ENCODE results near the gene TBC1D30. TPM values are rescaled to one million over a fixed set of nuclear protein-coding genes. Genes with fewer than 3 reads are reported as not detected.

The TBC1D30 gene, protein sequence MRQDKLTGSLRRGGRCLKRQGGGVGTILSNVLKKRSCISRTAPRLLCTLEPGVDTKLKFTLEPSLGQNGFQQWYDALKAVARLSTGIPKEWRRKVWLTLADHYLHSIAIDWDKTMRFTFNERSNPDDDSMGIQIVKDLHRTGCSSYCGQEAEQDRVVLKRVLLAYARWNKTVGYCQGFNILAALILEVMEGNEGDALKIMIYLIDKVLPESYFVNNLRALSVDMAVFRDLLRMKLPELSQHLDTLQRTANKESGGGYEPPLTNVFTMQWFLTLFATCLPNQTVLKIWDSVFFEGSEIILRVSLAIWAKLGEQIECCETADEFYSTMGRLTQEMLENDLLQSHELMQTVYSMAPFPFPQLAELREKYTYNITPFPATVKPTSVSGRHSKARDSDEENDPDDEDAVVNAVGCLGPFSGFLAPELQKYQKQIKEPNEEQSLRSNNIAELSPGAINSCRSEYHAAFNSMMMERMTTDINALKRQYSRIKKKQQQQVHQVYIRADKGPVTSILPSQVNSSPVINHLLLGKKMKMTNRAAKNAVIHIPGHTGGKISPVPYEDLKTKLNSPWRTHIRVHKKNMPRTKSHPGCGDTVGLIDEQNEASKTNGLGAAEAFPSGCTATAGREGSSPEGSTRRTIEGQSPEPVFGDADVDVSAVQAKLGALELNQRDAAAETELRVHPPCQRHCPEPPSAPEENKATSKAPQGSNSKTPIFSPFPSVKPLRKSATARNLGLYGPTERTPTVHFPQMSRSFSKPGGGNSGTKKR
- total RNA-seq: 0.30 and 0.42 TPM in 2 replicates

DNA sequence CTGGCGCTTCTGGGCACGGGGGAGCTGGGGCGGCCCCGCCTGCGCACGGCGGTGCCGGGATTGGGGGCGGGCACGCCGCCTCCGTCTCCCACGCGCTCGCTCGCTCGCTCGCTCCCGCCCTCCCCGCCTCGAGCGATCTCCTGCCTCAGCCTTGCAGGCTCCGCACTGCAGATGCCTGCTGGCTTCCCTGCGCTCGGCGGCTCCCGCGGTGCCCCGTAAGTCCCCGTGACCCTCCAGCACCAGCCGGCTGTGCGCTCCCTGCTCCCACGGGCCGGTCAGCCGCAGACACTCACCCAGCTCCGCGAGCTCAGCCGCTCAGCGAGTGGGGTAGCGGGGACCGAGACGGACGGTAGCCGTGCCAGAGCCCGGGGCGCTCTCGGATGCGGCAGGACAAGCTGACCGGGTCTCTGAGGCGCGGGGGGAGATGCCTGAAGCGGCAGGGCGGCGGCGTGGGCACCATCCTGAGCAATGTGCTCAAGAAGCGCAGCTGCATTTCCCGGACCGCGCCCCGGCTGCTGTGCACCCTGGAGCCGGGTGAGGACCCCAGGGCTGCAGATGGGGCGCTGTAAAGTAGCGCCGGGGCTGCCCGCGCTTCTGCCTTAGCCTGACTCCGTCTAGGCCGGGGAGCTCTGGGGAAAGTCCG is at the start of gene TBC1D30:
Gene TBC1D30, plus strand, starts transcription at position 148 of the 643 bp plus-strand sequence. Its CDS starts 233 bp downstream, at position 381.

Other genes starting within 250 kb of the TBC1D30 start
- gene RASSF3, start 214.2 kb upstream of the TBC1D30 start, total RNA-seq: 14.3 and 32.2 TPM in 2 replicates
- 259 and 320 TPM in 2 replicates for gene GNS, start 65.2 kb upstream of the TBC1D30 start, total RNA-seq